ENCODE data around the gene EIF4ENIF1. TPM values are rescaled to one million over a fixed set of nuclear protein-coding genes. Genes with fewer than 3 reads are reported as not detected.
A peak's percentile ranks its signal among the peaks of the same experiment; 100 is the strongest.
"Not testable (repeated sequence)": the region's sequence is repeated elsewhere in the genome, so short reads cannot be mapped to it uniquely, and the experiment has no call there.

The EIF4ENIF1 gene
- total RNA-seq, 1 donor from 2014 or later = 32.0 TPM

- DNase-seq (ENCODE audit: extremely low read depth, low read depth, low spot score) = no peak
These were observed 5.7 kb upstream of the EIF4ENIF1 start for GRCh38 chr22:31495343-31495742.

DNA sequence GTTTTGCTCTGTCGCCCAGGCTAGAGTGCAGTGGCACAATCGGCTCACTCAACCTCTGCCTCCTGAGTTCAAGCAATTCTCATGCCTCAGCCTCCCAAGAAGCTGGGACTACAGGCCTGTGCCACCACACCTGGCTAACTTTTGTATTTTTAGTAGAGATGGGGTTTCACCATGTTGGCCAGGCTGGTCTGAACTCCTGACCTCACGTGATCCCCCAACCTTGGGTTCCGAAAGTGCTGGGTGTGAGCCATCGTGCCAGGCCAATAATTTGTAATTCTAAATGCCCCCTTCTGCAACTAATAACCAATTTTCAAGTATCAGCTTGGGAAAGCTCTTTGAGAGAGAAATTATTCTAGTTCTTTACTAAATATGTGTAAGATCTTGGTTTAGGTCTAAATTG is 3.7 kb upstream of the EIF4ENIF1 start:
- DNase-seq (ENCODE audit: extremely low read depth, low read depth, low spot score) = not testable (repeated sequence)

- no peak for DNase-seq (ENCODE audit: extremely low read depth, low read depth, low spot score)
These were observed 2.5 kb upstream of the EIF4ENIF1 start for GRCh38 chr22:31492151-31492550.

DNA sequence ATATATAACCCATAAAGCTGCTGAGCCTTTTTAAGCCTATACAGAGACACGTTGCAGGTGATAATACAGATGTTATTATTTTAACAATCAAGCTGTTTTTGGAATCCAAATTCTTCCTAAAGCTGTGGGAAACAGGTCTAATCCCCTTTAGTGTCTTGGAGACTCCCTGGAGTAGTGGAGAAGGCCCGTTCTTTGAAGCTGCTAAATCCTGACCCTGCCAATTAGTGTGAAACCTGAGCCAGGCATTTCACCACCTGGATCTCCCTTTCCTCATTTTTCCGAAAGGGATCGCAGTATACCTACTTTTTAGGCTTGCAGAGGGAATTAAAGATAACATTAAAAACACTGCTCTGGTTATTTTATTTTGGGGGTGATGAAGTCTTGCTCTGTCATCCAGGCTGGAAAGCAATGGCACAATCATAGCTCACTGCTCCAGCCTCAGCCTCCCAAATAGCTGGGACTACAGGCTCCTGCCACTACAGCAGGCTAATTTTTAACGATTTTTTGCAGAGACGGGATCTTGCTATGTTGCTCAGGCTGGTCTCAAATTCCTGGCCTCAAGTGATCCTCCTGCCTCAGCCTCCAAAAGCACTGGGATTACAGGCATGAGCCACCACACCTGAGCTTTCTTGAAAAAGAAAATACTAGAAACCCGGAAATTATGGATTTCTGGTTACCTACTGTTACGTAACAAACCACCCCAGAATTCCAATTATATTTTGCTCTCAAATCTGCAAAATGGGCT is 1.7 kb upstream of the EIF4ENIF1 start:
- DNase-seq (ENCODE audit: extremely low read depth, low read depth, low spot score) = no peak

- DNase-seq (ENCODE audit: extremely low read depth, low read depth, low spot score) = no peak
These were observed 869 bp upstream of the EIF4ENIF1 start for GRCh38 chr22:31490496-31490925.

GRCh38 chr22:31488988-31489617 is 539 bp downstream of the EIF4ENIF1 start:
- DNase-seq (ENCODE audit: extremely low read depth, low read depth, low spot score) = no peak

- no peak for DNase-seq (ENCODE audit: extremely low read depth, low read depth, low spot score)
These were observed 1.2 kb downstream of the EIF4ENIF1 start for GRCh38 chr22:31488346-31488883.

- DNase-seq (ENCODE audit: extremely low read depth, low read depth, low spot score) = no peak
These were observed 2.7 kb downstream of the EIF4ENIF1 start for GRCh38 chr22:31486951-31487350.

GRCh38 chr22:31486369-31486768 is 3.3 kb downstream of the EIF4ENIF1 start:
- DNase-seq (ENCODE audit: extremely low read depth, low read depth, low spot score) = not testable (repeated sequence)

- not testable (repeated sequence) for DNase-seq (ENCODE audit: extremely low read depth, low read depth, low spot score)
These were observed 7.2 kb downstream of the EIF4ENIF1 start for GRCh38 chr22:31482470-31482869.

GRCh38 chr22:31481129-31481528 is 8.5 kb downstream of the EIF4ENIF1 start:
- no peak for DNase-seq (ENCODE audit: extremely low read depth, low read depth, low spot score)

GRCh38 chr22:31477329-31477728 is 12.3 kb downstream of the EIF4ENIF1 start:
- no peak for DNase-seq (ENCODE audit: extremely low read depth, low read depth, low spot score)

- no peak for DNase-seq (ENCODE audit: extremely low read depth, low read depth, low spot score)
These were observed 13.8 kb downstream of the EIF4ENIF1 start for GRCh38 chr22:31475800-31476199.

DNA sequence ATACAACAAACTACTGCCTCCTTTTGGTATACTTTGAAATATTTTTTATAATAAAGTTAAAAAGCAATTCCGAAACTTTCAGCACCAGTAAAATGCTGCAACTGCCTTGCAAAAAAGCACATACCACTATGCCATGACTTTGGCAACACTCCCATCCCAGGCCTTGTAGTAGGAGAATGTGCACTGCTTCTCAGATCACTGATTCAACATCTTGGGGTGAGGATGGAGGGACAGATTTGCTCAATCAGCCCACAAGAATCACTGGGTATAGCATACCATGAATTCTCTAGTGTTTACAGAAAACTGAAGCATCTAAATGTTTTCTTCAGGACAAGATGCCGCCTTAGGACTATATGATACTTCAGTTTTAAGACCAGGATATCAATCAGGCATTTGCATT is 14.9 kb downstream of the EIF4ENIF1 start:
- no peak for DNase-seq (ENCODE audit: extremely low read depth, low read depth, low spot score)

GRCh38 chr22:31465307-31465706 is 24.3 kb downstream of the EIF4ENIF1 start:
- no peak for DNase-seq (ENCODE audit: extremely low read depth, low read depth, low spot score)

- DNase-seq (ENCODE audit: extremely low read depth, low read depth, low spot score) = no peak
These were observed 27.9 kb downstream of the EIF4ENIF1 start for GRCh38 chr22:31461699-31462098.

- peak; percentile 23 for DNase-seq (ENCODE audit: extremely low read depth, low read depth, low spot score)
These were observed 37.7 kb downstream of the EIF4ENIF1 start for GRCh38 chr22:31451709-31452571.

GRCh38 chr22:31449506-31449905 is 40.1 kb downstream of the EIF4ENIF1 start:
- no peak for DNase-seq (ENCODE audit: extremely low read depth, low read depth, low spot score)

DNA sequence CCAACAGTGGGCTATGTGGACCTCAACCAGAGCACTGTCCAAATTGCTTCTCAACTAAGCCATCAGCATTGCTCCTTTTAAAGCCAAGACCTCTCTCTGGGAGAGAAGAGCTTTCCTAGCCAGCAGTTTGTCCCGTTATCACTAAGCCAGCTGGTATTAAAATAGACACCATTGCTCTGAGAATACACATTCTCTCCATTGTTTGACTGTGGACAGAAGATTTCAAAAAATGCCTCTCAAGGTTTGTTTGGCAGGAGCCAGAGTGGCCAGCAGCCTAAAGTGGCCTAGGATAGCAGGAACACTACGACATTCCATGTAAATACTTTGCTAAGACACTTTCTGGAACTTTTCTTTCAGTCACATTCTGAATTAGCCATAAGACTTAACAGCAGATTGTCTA is 41.3 kb downstream of the EIF4ENIF1 start:
- no peak for DNase-seq (ENCODE audit: extremely low read depth, low read depth, low spot score)

DNA sequence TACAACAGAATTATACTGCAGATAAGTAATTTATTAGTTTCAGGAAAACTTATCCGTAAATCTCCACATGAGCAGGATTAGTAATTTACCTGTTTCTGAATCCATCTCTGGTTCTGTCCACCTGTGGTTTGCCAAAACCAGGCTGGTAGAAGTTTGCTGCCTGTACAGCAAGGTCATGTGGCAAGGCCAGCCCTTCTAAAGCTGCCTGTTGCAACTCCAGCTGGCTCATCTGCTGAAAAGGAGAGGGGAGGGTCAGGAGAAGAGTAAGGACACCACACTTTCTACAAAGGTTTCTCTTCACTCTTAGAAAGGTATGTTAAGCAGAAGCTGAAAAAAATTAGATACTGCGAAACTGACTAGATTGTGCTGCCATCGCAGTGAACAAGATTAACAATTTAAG is 42.3 kb downstream of the EIF4ENIF1 start:
- no peak for DNase-seq (ENCODE audit: extremely low read depth, low read depth, low spot score)

- no peak for DNase-seq (ENCODE audit: extremely low read depth, low read depth, low spot score)
These were observed 42.9 kb downstream of the EIF4ENIF1 start for GRCh38 chr22:31446767-31447166.

Data from glomerular endothelial cell (primary cell).